ENCODE results near the gene KRT9. TPM values are rescaled to one million over a fixed set of nuclear protein-coding genes. Genes with fewer than 3 reads are reported as not detected.

KRT9 gene
- total and polyA plus RNA-seq, 3 experiments from 2014 or later, result not detected

DNA sequence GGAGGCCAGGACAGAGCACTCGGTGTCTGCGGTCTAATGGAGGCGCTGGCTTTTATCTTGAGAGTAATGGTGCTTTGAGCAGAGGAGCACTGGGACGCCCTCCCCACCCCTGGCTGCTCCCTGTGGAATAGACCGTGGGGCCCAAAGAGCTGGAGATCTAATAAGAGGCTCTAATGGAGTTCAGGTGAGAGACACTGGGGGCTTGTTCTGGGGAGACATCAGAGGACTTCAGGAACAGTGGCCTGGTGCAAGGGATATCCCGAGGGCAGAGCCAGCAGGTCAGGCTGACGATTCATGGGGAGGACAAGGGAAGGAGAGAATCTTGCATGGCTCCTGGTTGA is 34.3 kb downstream of the KRT9 start:
- Mint-ChIP-seq H3K27me3 (peaks cover 13 to 49% of the 10 kb centered on the region in 2 donors), H3K27ac (peak overlapping the region in 1 of 8 donors; percentile 33), H3K4me3 (no peak overlapping the region), H3K9me3 (no peaks in the 10 kb centered on the region), H3K36me3 (no peaks in the 10 kb centered on the region), H3K4me1 (no peaks in the 10 kb centered on the region)
- CTCF ChIA-PET, result interaction anchor here (3.1 kb wide), 1 partner anchor 11 kb away, joined by 10 read pairs; no protein-coding TSS in a partner anchor
- H3K4me1 ChIP-seq (ENCODE audit: insufficient read depth, low read length), result no peaks in the 10 kb centered on the region
- H3K9me3 ChIP-seq (ENCODE audit: low read length), result no peaks in the 10 kb centered on the region
- H3K27me3 ChIP-seq (ENCODE audit: insufficient read depth, low read length, poor library complexity, severe bottlenecking), result no peaks in the 10 kb centered on the region
- no peak overlapping the region for H3K4me3 ChIP-seq (ENCODE audit: low read length)
- H3K27ac ChIP-seq (ENCODE audit: low read depth, low read length), result no peak overlapping the region
- H3K36me3 ChIP-seq (ENCODE audit: insufficient read depth, low read length), result no peaks in the 10 kb centered on the region
- POLR2A ChIA-PET, result no interaction called here
- DNase-seq, result peak in 1 of 5 donors; percentile 10

DNA sequence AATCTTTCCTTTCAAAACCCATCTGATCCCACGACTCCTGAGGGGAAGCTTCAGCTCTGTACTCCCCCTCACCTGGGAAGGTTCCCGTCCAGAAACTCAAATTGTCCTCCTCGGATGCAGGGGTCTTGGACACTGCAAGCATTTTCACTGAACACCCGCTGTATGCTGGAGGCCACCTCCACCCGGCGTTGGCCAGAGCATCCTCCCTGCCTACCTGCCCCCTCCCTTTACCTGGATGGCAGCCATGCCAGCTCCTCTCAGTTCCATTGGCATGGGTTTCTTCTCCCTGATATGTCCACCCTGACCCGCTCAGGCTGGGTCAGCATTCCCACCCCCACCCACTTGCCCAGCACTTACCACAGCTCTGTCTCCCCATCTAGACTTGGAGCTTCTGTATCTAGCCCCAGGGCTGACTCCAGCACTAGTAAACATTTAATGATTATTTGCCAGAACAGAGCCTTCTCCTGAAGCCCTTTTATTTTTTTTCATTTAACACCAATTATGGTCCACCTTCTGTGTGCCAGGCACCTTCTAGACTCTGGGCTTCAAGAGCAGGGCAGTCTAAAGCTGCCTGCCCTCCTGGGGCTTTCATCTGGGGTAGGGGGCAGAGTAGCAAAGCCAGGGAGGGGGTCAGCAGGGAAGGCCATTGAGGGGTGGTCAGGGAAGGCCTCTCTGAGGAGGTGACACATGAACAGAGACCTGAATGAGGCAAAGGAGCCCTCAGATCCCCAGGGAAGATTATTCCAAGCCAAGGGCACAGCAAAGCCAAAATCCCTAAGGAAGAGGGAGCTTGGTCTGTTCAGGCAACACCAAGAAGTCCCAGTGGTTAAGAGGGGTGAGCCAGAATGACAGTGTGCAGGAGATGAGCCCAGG is 34.9 kb downstream of the KRT9 start:
- CTCF ChIA-PET, result interaction anchor here (3.1 kb wide), 1 partner anchor 12 kb away, joined by 10 read pairs; no protein-coding TSS in a partner anchor
- H3K4me3 Mint-ChIP-seq, result no peak overlapping the region
- no peaks in the 10 kb centered on the region for H3K4me1 ChIP-seq (ENCODE audit: insufficient read depth, low read length)
- no peaks in the 10 kb centered on the region for H3K4me1 Mint-ChIP-seq
- no peaks in the 10 kb centered on the region for H3K36me3 ChIP-seq (ENCODE audit: insufficient read depth, low read length)
- no peaks in the 10 kb centered on the region for H3K27me3 ChIP-seq (ENCODE audit: insufficient read depth, low read length, poor library complexity, severe bottlenecking)
- H3K27ac Mint-ChIP-seq, result no peak overlapping the region
- H3K4me3 ChIP-seq (ENCODE audit: low read length), result no peak overlapping the region
- H3K9me3 Mint-ChIP-seq, result no peaks in the 10 kb centered on the region
- no peak overlapping the region for H3K27ac ChIP-seq (ENCODE audit: low read depth, low read length)
- peaks cover 16 to 55% of the 10 kb centered on the region in 2 donors for H3K27me3 Mint-ChIP-seq
- peak in 1 of 5 donors; percentile 8 for DNase-seq
- no peaks in the 10 kb centered on the region for H3K36me3 Mint-ChIP-seq
- POLR2A ChIA-PET, result no interaction called here
- H3K9me3 ChIP-seq (ENCODE audit: low read length), result no peaks in the 10 kb centered on the region

DNA sequence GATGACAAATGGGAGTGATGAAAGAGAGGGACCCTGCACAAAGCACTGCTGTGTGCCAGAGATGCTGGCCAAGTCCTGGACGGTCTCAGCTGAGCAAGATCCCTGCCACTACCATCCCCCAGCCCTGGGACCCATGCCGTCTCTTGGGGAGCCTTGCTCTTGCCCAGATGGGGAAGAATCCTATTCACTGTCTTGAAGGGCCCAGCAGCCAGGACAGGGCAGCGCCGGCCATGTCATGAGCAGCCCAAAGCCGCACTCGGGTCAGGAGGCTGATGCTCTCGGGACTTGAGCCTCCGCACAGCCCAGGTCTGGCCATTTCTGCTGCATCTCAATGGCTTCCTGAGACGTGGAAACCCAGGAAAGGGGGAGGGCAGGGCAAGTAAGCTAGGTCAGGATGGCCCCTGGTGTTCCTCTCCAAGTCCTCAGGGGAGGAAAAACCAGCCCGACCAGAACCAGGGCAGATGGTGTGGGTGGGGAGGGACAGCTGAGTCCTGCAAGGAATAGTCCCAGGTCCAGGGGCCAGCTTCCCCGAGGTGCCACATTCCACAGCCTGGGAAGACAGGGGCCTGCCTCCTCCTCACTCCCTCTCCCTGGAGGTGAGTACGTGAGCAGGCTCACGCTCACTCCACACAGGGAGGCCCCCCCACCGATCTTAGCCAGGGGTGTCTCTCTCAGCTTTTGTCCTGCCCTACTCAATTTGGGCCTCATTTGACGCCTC is 35.9 kb downstream of the KRT9 start:
- peaks cover 21 to 65% of the 10 kb centered on the region in 2 donors for H3K27me3 Mint-ChIP-seq
- ChIA-PET CTCF (no interaction called here), POLR2A (no interaction called here)
- peak in 1 of 5 donors; percentile 25 for DNase-seq
- H3K4me1 ChIP-seq (ENCODE audit: insufficient read depth, low read length), result no peaks in the 10 kb centered on the region
- no peak overlapping the region for H3K4me3 ChIP-seq (ENCODE audit: low read length)
- H3K9me3 Mint-ChIP-seq, result no peaks in the 10 kb centered on the region
- no peak overlapping the region for H3K27ac Mint-ChIP-seq
- H3K4me1 Mint-ChIP-seq, result no peaks in the 10 kb centered on the region
- H3K27me3 ChIP-seq (ENCODE audit: insufficient read depth, low read length, poor library complexity, severe bottlenecking), result no peaks in the 10 kb centered on the region
- H3K9me3 ChIP-seq (ENCODE audit: low read length), result no peaks in the 10 kb centered on the region
- no peaks in the 10 kb centered on the region for H3K36me3 Mint-ChIP-seq
- no peak overlapping the region for H3K4me3 Mint-ChIP-seq
- no peak overlapping the region for H3K27ac ChIP-seq (ENCODE audit: low read depth, low read length)
- no peaks in the 10 kb centered on the region for H3K36me3 ChIP-seq (ENCODE audit: insufficient read depth, low read length)

DNA sequence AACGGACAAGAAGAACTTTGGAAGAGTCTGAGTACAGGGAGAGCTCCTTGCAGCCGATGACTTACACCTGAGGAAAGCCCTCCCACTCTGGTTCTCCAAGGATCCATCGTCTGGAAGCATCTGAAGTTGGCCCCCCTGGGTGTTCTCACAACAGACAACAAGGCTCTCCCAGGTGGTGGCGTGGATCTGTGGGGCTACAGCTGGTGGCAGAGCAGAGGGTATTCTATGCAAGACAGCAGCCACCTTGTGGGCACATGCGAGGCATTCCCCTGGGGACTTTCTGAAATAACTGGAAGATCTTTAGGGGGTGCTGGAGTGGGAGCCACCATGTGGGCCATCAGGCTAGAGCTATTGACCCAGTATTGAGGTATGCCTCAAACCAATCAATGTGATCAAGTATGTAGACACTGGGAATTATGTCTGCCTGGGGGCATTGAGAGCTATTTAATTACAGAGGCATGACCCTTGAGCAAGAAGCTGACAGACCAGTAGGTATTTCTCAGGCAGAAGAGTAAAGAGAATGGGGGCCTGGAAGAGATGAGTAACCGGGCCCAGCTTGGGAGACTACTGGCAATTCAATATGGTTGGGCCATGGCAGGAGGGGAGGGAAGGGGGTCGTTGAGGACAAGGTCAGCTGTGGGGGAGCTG is 36.8 kb downstream of the KRT9 start:
- H3K9me3 ChIP-seq (ENCODE audit: low read length), result no peaks in the 10 kb centered on the region
- no peaks in the 10 kb centered on the region for H3K4me1 Mint-ChIP-seq
- no peak for DNase-seq
- no peaks in the 10 kb centered on the region for H3K36me3 Mint-ChIP-seq
- no peak overlapping the region for H3K4me3 ChIP-seq (ENCODE audit: low read length)
- no peak overlapping the region for H3K27ac ChIP-seq (ENCODE audit: low read depth, low read length)
- H3K4me3 Mint-ChIP-seq, result no peak overlapping the region
- peaks cover 24 to 72% of the 10 kb centered on the region in 2 donors for H3K27me3 Mint-ChIP-seq
- H3K4me1 ChIP-seq (ENCODE audit: insufficient read depth, low read length), result no peaks in the 10 kb centered on the region
- H3K27me3 ChIP-seq (ENCODE audit: insufficient read depth, low read length, poor library complexity, severe bottlenecking), result no peaks in the 10 kb centered on the region
- ChIA-PET POLR2A (no interaction called here), CTCF (interaction anchor here (1.7 kb wide), 1 partner anchor 14 kb away, joined by 8 read pairs; no protein-coding TSS in a partner anchor)
- no peaks in the 10 kb centered on the region for H3K9me3 Mint-ChIP-seq
- H3K27ac Mint-ChIP-seq, result no peak overlapping the region
- no peaks in the 10 kb centered on the region for H3K36me3 ChIP-seq (ENCODE audit: insufficient read depth, low read length)

DNA sequence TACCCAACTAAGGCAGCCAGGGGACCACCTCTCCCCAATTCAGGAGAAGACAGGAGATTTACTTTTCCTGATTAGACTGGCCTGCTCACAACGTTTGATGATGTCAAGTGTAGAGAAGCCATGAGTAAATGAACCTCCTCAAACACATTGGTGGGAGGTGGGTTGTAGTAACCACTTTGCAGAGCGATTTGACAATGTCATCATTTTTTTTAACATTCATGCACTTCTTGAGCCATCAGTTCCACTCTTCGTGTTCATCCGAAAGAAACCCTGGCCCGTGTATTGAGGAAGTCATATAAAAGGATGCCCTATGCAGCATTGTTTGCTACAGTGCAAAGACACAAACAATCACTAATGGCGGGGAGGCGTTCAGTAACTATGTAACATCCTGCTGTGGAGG is 38.2 kb downstream of the KRT9 start:
- H3K9me3 Mint-ChIP-seq, result peaks cover 0 to 4% (median 0%) of the 10 kb centered on the region in 5 donors
- no peak overlapping the region for H3K4me3 Mint-ChIP-seq
- peaks cover 38 to 82% of the 10 kb centered on the region in 2 donors for H3K27me3 Mint-ChIP-seq
- no peaks in the 10 kb centered on the region for H3K36me3 Mint-ChIP-seq
- Histone ChIP-seq H3K4me1 (ENCODE audit: insufficient read depth, low read length) (no peaks in the 10 kb centered on the region), H3K27me3 (ENCODE audit: insufficient read depth, low read length, poor library complexity, severe bottlenecking) (peaks cover 11% of the 10 kb centered on the region), H3K4me3 (ENCODE audit: low read length) (no peak overlapping the region), H3K36me3 (ENCODE audit: insufficient read depth, low read length) (no peaks in the 10 kb centered on the region), H3K27ac (ENCODE audit: low read depth, low read length) (no peak overlapping the region), H3K9me3 (ENCODE audit: low read length) (no peaks in the 10 kb centered on the region)
- H3K4me1 Mint-ChIP-seq, result peaks cover under 1 to 6% (median 4%) of the 10 kb centered on the region in 3 donors
- H3K27ac Mint-ChIP-seq, result no peak overlapping the region
- POLR2A ChIA-PET, result no interaction called here
- CTCF ChIA-PET, result no interaction called here
- no peak for DNase-seq

DNA sequence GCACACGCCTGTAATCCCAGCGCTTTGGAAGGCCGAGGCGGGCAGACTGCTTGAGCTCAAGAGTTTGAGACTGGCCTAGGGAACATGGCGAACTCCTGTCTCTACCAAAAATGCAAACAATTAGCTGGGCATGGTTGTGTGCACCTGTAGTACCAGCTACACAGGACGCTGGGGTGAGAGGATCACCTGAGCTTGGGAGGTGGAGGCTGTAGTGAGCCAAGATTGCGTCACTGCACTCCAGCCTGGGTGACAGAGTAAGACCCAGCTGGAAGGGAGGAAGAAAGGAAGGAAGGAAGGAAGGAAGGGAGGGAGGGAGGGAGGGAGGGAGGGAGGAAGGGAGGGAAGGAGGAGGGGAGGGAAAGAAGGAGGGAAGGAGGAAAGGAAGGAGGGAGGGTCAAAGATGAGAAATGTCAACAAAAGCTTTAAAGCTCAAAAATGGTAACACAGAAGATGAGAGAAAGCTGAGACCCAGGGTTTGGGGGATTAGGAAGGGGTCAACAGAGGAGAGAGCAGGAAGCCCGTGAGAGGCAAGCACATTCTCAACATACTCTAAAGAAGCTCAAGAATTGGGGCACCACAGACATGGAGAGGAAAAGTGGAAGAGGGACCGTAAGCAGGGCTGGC is 38.8 kb downstream of the KRT9 start:
- Histone ChIP-seq H3K27me3 (ENCODE audit: insufficient read depth, low read length, poor library complexity, severe bottlenecking) (peaks cover 15% of the 10 kb centered on the region), H3K27ac (ENCODE audit: low read depth, low read length) (no peak overlapping the region), H3K4me1 (ENCODE audit: insufficient read depth, low read length) (no peaks in the 10 kb centered on the region), H3K9me3 (ENCODE audit: low read length) (no peaks in the 10 kb centered on the region), H3K36me3 (ENCODE audit: insufficient read depth, low read length) (no peaks in the 10 kb centered on the region), H3K4me3 (ENCODE audit: low read length) (no peak overlapping the region)
- Mint-ChIP-seq H3K4me1 (peaks cover 4 to 11% (median 6%) of the 10 kb centered on the region in 3 donors), H3K36me3 (no peaks in the 10 kb centered on the region), H3K27me3 (peaks cover 44 to 83% of the 10 kb centered on the region in 2 donors), H3K27ac (peak overlapping the region in 1 of 8 donors; percentile 23), H3K4me3 (no peak overlapping the region), H3K9me3 (peaks cover 0 to 4% (median 0%) of the 10 kb centered on the region in 5 donors)
- ChIA-PET CTCF (interaction anchor here (0.5 to 1.5 kb wide), 4 partner anchors 9 to 130 kb away, joined by 3 to 5 read pairs (median 3); no protein-coding TSS in a partner anchor), POLR2A (no interaction called here)
- DNase-seq, result no peak

DNA sequence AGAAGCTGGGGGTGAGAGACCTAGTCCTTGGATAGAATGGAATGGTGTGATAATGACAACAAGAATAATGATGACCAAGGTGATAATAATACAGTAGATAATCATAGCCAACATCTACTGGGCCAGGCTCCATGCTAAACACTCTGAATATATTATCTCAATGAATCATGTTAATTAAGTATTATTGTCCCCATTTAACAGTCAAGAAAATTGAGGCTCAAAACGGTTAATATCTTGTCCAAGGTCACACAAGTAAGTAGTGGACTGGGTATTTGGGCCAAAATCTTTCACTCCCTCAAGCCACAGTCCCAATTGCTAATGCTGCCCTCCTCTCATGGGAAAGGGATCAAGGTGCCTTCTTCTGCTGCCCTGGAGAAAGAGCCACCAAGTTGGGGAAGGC is 39.9 kb downstream of the KRT9 start:
- peaks cover 15% of the 10 kb centered on the region for H3K27me3 ChIP-seq (ENCODE audit: insufficient read depth, low read length, poor library complexity, severe bottlenecking)
- no peaks in the 10 kb centered on the region for H3K36me3 ChIP-seq (ENCODE audit: insufficient read depth, low read length)
- Mint-ChIP-seq H3K4me3 (no peak overlapping the region), H3K27me3 (peaks cover 47 to 84% of the 10 kb centered on the region in 2 donors), H3K27ac (no peak overlapping the region), H3K9me3 (peaks cover 0 to 4% (median 0%) of the 10 kb centered on the region in 5 donors), H3K4me1 (peaks cover 4 to 21% (median 8%) of the 10 kb centered on the region in 3 donors), H3K36me3 (no peaks in the 10 kb centered on the region)
- no peaks in the 10 kb centered on the region for H3K9me3 ChIP-seq (ENCODE audit: low read length)
- ChIA-PET POLR2A (no interaction called here), CTCF (interaction anchor here (1.0 to 1.5 kb wide), 3 partner anchors 17 to 131 kb away, joined by 3 to 5 read pairs (median 3); no protein-coding TSS in a partner anchor)
- no peaks in the 10 kb centered on the region for H3K4me1 ChIP-seq (ENCODE audit: insufficient read depth, low read length)
- H3K27ac ChIP-seq (ENCODE audit: low read depth, low read length), result no peak overlapping the region
- no peak overlapping the region for H3K4me3 ChIP-seq (ENCODE audit: low read length)
- DNase-seq, result no peak

All from CD8-positive, alpha-beta memory T cell (primary cell).